ENCODE data around the gene PIH1D1. TPM values are rescaled to one million over a fixed set of nuclear protein-coding genes. Genes with fewer than 3 reads are reported as not detected.

Gene PIH1D1
- total RNA-seq, 1 donor from 2014 or later = 133 TPM

GRCh38 chr19:49469828-49470614, 18.4 kb upstream of the PIH1D1 start:
- H3K4me3 Mint-ChIP-seq = no peak overlapping the region
- H3K27me3 Mint-ChIP-seq (ENCODE audit: insufficient read depth, low read depth) = peaks cover 6% of the 10 kb centered on the region
- Histone ChIP-seq H3K9me3 (ENCODE audit: low read depth) (no peaks in the 10 kb centered on the region), H2AFZ (replicated peaks) (no peak overlapping the region), H3K4me3 (no peak overlapping the region), H4K20me1 (ENCODE audit: low read depth) (no peaks in the 10 kb centered on the region), H3K4me1 (peaks cover 13% of the 10 kb centered on the region), H3K27me3 (peaks cover 10% of the 10 kb centered on the region), H3F3A (ENCODE audit: low read depth) (peaks cover 13% of the 10 kb centered on the region), H3K4me2 (no peak overlapping the region), H3K9ac (no peak overlapping the region), H3K79me2 (ENCODE audit: low read depth) (no peaks in the 10 kb centered on the region), H3K27ac (no peak overlapping the region), H3K36me3 (no peaks in the 10 kb centered on the region)
- H3K4me1 Mint-ChIP-seq = peaks cover 6% of the 10 kb centered on the region
- TF ChIP-seq EZH2phosphoT487 (IDR thresholded peaks at IDR 0.05) = no peak
- no peak for TF ChIP-seq EZH2 (IDR thresholded peaks at IDR 0.05)
- TF ChIP-seq CTCF (IDR thresholded peaks at IDR 0.05) = no peak
- H3K27ac Mint-ChIP-seq = no peak overlapping the region
- peaks cover 7% of the 10 kb centered on the region for H3K36me3 Mint-ChIP-seq
- DNase-seq (ENCODE audit: low spot score) = no peak
- no peaks in the 10 kb centered on the region for H3K9me3 Mint-ChIP-seq

DNA sequence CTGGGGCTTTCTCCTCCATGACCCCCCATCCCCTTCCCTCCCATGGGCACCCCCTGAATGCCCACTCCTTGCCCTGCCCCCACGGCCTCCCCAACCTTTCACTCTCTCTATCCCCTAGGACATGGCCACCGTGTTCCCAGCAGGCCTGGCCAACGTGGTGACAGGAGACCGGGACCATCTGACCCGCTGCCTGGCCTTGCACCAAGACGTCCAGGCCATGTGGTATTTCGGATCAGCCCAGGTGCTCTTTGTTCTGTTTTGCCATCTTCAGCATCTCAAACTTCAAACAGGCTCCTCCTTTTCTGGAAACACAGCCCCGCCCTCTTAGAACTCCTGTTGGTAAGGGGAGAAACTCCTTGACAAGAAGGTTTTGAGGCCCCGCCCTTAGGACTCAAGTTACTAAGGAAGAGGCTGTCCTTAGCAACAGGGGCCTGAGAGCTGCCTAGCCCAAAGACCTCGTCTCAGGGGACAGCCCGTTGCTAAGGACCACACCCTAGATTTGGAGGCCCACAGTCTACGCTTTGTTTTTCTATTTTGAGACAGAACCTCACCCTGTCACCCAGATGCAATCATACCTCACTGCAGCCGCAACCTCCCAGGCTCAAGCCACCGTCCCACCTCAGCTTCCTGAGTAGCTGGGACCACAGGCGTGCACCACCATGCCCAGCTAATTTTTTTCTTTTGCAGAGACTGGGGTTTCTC, 17.3 kb upstream of the PIH1D1 start:
- H3K27ac ChIP-seq = no peak overlapping the region
- Mint-ChIP-seq H3K36me3 (peaks cover 7% of the 10 kb centered on the region), H3K9me3 (no peaks in the 10 kb centered on the region), H3K27ac (peak overlapping the region; percentile 87), H3K4me3 (peak overlapping the region; percentile 46), H3K4me1 (peaks cover 6% of the 10 kb centered on the region), H3K27me3 (ENCODE audit: insufficient read depth, low read depth) (peaks cover 6% of the 10 kb centered on the region)
- no peak overlapping the region for H3K4me2 ChIP-seq
- H2AFZ ChIP-seq (replicated peaks) = no peak overlapping the region
- H3F3A ChIP-seq (ENCODE audit: low read depth) = peaks cover 13% of the 10 kb centered on the region
- no peak overlapping the region for H3K9ac ChIP-seq
- H4K20me1 ChIP-seq (ENCODE audit: low read depth) = no peaks in the 10 kb centered on the region
- peaks cover 7% of the 10 kb centered on the region for H3K4me1 ChIP-seq
- no peaks in the 10 kb centered on the region for H3K79me2 ChIP-seq (ENCODE audit: low read depth)
- H3K27me3 ChIP-seq = no peaks in the 10 kb centered on the region
- peak; percentile 94 for DNase-seq (ENCODE audit: low spot score)
- no peaks in the 10 kb centered on the region for H3K9me3 ChIP-seq (ENCODE audit: low read depth)
- H3K4me3 ChIP-seq = no peak overlapping the region
- H3K36me3 ChIP-seq = no peaks in the 10 kb centered on the region
- TF ChIP-seq EZH2 (IDR thresholded peaks at IDR 0.05) = no peak
- no peak for TF ChIP-seq CTCF (IDR thresholded peaks at IDR 0.05)
- no peak for TF ChIP-seq EZH2phosphoT487 (IDR thresholded peaks at IDR 0.05)

DNA sequence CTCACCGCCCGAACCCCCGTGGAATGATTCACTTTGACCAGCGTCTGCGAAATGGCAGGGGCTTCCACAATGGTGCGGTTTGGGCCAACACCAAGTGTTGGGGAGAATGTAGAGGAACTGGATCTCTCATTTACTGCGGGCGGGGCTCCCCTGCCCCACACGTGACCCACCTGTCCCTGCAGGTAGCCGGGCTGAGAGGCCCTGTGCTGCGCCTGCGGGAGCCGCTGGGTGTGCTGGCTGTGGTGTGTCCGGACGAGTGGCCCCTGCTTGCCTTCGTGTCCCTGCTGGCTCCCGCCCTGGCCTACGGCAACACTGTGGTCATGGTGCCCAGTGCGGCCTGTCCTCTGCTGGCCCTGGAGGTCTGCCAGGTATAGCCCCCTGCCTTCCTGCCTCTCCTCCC, 16.6 kb upstream of the PIH1D1 start:
- H3K79me2 ChIP-seq (ENCODE audit: low read depth) = no peaks in the 10 kb centered on the region
- peaks cover 13% of the 10 kb centered on the region for H3F3A ChIP-seq (ENCODE audit: low read depth)
- H3K27me3 ChIP-seq = no peaks in the 10 kb centered on the region
- Mint-ChIP-seq H3K4me3 (no peak overlapping the region), H3K4me1 (peaks cover 6% of the 10 kb centered on the region), H3K9me3 (no peaks in the 10 kb centered on the region), H3K36me3 (peaks cover 7% of the 10 kb centered on the region), H3K27me3 (ENCODE audit: insufficient read depth, low read depth) (peaks cover 3% of the 10 kb centered on the region), H3K27ac (no peak overlapping the region)
- no peak overlapping the region for H2AFZ ChIP-seq (replicated peaks)
- no peak for TF ChIP-seq EZH2phosphoT487 (IDR thresholded peaks at IDR 0.05)
- no peak for TF ChIP-seq CTCF (IDR thresholded peaks at IDR 0.05)
- no peak for TF ChIP-seq EZH2 (IDR thresholded peaks at IDR 0.05)
- DNase-seq (ENCODE audit: low spot score) = no peak
- no peak overlapping the region for H3K4me2 ChIP-seq
- no peak overlapping the region for H3K4me3 ChIP-seq
- peaks cover 7% of the 10 kb centered on the region for H3K4me1 ChIP-seq
- H4K20me1 ChIP-seq (ENCODE audit: low read depth) = no peaks in the 10 kb centered on the region
- no peaks in the 10 kb centered on the region for H3K9me3 ChIP-seq (ENCODE audit: low read depth)
- H3K9ac ChIP-seq = no peak overlapping the region
- no peak overlapping the region for H3K27ac ChIP-seq
- no peaks in the 10 kb centered on the region for H3K36me3 ChIP-seq
